Stimulated activated CD8-positive, alpha-beta memory T cell treated with anti-CD3 and anti-CD28 coated beads, Interleukin-7, amount 100 ng/mL, for 24 hours (primary cell): ENCODE results near the gene KLK4.
"Not testable (repeated sequence)": the region's sequence is repeated elsewhere in the genome, so short reads cannot be mapped to it uniquely, and the experiment has no call there.

Source experiments
- DNase-seq: peaks from one replicate; pipeline ENCODE4 v3.0.0-alpha.2; 2020; ENCODE audit warnings: low read depth

Gene KLK4

DNA sequence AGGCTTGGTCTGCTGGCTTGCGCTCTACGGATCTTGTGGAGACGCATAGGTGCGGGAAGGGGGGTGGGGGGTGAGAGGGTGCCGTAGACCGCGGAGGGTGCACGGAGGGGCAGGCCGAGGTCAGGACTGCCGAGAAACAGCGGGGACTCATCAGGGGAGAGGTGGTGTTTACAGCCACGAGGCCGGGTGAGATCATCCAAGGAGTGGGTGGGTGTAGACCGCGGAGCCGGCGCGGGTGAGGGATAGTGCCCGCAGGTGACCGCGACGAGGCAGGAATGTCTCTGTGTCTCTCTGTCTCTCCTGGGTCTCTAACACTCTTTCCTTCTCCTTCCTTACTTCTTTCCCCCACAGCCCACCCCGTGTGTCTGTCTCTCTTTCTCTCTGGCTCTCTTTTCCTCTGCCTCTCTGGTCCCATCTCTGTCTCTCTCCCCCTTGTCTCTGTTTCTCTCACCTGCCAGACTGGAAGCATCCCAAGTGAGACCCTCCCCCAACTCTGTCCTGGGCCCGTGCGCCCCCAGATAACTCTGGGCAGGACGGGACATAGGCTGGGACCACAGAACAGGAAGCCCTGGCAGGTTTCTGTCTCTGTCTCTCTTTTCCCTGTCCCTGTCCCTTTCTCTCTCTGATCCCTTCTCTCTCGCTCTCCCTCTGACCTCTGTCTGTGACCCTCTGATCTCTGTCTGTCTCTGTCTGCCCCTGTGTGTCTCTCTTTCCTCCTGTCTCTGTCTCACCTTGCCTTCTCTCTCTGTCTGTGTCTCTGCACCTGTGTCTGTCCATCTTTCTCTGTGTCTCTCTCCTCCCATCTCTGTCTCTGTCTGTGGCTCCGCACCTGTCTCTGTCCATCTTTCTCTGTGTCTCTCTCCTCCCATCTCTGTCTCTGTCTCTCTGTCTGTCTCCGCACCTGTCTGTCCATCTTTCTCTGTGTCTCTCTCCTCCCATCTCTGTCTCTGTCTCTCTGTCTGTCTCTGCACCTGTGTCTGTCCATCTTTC, 1.8 kb upstream of the KLK4 start:
- no peak for DNase-seq

DNA sequence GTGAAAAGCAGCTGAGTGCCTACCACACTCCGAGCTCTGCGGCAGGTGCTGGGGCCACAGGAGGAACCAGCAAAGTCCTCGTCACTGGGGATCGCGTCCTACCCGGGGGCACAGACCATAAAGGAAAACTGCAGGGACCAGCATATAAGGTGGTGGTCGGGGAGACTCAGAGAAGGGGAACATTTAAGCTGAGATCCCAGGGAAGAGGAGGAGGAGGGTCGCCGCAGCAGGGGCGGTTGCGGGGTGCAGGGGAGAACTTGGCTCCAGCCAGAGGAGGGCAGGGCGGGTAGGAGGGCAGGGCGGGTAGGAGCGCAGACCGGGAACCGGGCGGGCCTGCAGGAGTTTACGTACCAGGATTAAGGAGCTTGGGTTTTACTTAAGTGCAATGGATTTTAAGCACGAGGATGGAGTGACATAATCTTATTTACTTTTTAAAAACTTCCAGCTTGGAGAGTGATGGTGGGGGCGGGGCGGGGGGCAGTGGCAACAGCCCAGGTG, 956 bp upstream of the KLK4 start:
- no peak for DNase-seq

DNA sequence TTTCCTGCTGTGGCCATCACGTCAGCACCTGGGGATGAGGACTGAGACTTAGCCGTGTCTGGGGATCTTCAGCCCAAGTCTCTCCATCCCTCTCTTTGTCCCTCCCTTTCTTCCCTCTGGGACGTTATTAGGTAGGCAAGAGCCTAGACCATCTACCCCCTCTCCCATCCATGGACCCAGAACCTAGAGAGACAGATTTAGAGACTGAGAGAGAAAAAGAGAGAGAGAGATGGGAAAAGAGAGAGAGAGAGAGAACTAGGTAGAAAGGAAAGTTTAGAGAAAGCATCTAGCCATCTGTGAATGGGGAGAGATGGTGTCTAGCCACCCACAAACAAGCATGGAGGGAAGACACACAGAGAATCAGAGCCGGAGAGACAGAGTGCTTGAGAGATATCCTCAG, 473 bp downstream of the KLK4 start:
- no peak for DNase-seq

DNA sequence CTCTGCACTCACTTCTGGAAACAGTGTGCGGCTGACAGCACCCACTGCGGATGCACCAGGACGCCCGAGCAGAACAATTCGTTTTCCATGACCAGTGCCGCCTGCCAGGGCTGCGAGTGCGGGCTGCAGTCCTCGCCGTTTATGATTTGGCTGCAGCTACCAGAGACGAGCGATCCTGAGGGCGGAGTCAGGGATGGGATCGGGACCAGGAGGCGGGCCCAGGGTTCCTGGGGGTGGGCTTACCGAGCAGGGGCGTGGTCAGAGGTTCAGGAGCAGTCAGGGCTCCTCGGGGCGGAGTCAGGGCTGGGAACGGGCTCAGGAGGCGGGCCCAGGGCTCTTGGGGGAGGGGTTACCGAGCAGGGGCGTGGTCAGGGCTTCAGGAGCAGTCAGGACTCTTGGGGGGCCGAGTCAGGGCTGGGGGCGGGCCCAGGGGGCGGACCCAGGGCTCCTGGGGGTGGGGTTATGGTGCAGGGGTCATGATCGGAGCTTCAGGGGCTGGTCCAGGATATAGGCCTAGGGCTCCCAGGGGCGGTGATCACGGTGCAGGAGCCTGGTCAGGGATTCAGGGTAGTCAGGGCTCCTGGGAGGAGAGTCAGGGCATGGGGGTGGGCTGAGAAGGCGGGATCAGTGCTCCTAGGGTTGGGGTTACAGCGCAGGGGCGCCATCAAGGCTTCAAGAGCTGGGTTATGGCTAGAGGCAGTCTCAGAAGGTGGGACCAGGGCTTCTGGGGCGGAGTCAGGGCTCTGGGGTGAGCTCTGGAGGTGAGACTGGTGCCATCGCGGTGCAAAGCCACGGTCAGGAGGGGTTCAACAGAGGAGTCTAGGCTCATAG, 1.7 kb downstream of the KLK4 start:
- DNase-seq = no peak

DNA sequence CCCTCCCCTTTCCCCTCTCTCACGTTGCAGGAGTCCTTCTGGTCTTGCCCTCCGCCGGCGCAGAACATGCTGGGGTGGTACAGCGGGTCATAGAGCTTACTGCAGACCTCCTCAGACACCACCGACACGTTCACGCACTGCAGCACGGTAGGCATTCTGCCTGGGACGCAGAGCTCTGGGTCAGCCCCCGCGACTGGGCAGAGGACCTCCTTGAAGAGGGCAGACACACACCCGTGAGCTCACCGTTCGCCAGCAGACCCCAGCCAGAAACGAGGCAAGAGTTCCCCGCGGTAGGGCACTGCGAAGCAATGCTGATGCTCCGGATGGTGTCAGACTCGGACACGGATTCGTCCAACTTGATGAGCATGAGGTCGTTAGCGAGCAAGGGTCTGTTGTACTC, 2.9 kb downstream of the KLK4 start:
- DNase-seq = no peak

DNA sequence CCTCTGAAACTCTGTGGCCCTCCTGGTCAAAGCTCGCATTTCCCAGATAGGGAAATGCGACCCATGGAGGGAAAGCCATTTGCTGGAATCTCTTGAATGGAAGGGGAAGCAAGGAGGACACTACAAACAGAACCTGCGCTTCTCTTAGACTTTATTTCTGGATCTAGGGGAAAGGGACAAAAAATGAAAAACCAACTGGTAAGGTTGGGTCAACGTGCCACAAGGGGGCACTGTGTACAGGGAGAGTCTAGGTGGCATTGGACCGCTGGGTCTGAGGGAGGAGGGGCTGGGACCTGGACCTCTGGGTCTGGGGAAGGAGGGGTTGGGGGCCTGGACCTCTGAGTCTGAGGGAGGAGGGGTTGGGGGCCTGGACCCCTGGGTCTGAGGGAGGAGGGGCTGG, 5.0 kb downstream of the KLK4 start:
- peak; percentile 17 for DNase-seq

DNA sequence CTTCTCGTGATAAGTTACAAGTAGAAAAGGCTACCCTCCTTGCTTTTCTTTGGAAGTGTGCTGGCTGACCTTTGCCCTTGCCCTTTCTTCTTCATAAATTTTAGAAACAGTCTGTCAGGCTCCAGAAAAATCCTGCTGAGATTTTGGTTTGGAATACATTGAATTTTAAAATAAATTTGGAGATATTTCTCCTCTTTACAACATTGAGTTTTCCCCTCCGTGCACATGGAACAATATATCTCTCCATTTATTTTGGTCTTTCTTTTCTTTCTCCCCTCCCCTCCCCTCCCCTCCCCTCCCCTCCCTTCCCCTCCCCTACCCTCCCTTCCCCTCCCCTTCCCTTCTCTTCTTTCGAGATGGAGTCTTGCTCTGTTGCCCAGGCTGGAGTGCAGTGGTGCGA, 8.6 kb downstream of the KLK4 start:
- DNase-seq = no peak

DNA sequence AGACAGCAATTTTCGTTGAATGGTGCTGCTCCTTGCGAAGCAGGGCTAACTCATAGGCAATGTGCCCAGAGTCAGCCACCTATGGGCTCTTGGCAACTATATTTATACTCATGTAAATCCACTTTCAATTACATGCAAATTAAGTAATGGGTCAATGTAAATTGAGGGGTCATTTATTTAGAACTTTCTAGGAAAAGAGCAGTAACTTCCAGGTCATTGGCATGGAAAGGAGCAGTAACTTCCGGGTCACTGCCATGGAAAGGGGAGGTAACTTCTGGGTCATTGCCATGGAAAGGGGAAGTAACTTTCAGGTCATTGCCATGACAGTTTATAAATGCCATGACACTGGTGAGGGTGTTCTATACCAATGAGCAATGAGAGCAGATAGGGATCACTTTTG, 11.6 kb downstream of the KLK4 start:
- DNase-seq = no peak

DNA sequence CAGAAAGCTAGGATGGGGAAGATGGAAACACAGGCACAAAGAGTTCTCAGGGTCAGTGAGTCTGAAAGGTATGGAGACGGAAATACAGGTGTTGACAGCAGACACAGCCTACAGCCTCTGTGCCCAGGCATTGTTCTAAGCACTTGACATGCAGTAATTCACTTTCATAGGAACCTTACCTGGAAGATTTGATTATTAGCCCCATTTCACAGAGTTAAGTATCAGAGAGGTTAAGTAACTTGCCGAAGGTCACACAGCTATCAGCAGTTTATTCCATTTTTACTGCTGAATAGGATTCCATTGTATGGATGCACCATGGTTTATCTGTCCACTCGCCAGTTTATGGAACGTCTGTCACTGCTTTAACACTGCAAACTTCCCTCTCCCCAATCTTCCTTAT, 13.2 kb downstream of the KLK4 start:
- DNase-seq = no peak

DNA sequence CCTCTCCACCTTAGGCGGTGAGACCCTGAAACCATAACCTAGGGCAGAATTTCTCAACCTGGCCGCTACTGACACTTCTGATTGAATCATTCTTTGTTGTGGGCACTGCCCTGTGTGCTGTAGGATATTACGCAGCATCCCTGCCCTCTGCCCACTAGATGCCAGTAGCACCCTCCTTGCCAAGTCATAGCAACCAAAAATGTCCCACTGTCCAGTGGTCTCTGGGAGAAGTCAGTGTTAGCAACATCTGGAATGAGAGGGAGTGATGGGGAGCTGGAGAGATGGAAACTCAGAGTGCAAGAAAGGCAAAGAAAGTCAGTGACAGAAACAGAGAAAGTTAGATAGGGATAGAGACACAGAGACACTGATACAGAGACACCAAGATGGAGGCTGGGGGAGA, 13.6 kb downstream of the KLK4 start:
- DNase-seq = no peak

DNA sequence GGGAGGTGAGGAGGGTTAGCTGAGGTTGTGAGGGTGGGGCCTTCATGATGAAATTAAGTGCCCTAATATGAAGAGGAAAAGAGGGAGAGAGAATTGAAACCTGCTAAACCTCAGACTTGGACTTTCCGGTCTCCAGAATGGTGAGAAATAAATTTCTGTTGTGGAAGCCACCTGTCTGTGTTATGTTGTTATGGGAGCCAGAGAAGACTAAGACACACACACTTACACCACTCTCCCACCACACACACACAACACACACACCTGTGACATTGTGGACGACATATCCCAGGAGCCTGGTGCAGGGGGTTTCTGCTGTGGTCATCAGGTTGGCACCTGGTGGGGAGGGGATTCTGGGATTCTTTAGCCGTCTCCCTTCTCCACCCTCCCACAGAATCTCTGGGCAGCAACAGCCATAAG, 14.0 kb downstream of the KLK4 start:
- DNase-seq = no peak

DNA sequence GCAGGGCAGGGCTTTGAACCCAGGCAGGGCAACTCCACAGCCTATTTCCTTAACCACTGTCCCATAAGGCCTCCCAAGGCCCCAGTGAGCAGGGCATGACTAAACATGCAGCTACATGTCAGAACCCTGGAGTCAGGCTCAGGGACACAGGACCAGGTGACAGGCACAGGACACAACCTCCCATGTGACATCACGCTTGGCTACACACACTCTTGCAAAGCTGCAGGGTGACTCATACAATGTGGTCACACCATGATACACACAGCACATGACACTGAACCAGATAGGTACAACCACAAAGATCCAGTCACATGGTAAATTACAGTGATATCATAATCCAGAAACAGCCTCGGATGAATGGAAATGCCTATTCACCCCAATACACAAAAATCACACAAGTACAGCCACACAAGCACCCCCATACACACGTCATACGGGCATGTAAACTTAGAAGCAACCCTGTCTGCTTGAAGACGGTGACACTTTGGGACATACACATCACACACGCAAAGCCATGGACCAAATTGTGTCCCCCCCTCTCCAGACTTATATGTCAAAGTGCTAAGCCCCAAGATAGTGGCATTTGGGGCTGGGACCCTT, 14.5 kb downstream of the KLK4 start:
- DNase-seq = no peak

DNA sequence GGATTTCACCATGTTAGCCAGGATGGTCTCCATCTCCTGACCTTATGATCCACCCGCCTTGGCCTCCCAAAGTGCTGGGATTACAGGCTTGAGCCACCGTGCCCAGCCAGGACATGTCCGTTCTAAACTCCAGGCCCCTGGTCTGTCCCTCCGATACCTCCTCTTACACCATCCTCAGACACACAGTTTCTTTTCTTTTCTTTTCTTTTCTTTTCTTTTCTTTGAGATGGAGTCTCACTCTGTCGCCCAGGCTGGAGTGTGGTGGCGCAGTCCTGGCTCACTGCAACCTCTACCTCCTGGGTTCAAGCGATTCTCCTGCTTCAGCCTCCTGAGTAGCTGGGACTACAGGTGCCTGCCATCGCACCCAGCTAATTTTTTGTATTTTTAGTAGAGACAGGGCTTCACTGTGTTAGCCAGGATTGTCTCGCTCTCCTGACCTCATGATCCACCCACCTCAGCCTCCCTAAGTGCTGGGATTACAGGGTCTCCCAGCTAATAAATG, 15.1 kb downstream of the KLK4 start:
- not testable (repeated sequence) for DNase-seq

DNA sequence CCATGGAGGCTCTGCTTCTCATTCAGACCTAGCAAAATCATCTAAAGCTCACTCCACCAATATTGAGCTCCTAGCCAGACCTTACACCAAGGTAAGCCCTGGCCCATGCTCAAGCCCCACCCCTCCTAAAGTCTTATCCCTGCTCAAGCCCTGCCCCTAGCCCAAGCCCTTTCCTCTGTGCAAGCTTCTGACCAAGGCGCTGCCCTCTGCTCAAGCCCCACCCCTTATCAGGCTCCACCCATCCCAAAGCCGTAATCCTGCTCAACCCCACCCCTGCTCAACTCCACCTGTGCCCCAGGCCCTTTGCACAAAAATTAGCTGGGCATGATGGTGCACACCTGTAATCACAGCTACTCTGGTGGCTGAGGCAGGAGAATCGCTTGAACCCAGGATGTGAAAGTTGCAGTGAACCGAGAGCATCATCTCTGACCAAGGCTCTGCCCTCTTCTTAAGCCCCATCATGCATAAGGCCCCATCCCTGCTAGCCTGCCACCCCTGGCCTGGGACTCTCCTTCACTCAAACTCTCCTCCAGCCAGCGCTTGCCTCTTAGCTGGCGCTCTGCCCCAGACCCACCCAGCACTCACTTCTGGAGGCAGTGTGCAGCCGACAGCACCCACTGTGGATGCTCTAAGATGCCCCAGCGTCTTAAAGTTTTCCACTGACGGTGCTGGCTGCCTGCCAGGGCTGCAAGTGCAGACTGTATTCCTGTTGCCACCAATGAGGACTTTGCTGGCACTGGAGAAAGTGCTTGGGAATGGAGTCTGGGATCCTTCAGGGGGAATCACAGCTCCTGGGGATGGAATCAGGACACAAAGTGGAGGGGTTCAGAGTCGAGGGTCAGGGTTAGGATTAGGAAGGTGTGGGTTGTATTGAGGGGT, 16.5 kb downstream of the KLK4 start:
- DNase-seq = no peak

DNA sequence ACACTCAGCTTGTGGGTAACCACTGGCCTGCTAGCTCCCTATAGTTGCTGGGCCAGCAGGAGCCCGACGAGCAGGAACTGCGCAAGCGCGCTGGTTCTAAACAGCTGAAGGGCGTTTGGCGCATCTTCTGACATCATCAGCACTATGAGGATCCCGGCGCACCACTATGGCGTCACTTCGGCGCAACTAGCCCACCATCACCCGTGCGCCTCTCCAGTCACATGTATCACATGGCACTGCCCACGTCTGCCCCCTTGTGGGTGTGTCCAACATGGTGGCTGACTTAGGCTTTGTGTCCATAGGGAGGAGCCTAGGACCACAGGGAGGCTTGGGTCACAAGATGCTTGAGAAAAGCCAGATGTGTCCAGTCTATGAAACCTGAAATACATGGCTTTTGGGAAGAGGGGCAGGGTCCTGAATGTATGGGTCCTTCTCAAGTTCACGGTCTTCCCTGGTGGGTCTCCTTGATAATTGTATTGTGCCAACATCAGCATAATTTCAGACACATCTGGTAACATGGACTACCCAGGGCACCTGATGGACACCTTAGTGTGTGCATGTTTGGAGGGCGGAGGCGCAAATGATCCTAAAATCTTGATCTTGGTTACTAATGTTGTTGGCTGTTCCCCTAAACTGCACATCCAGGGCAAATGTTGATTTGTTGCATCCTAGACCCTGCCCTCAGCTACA, 18.0 kb downstream of the KLK4 start:
- DNase-seq = no peak

DNA sequence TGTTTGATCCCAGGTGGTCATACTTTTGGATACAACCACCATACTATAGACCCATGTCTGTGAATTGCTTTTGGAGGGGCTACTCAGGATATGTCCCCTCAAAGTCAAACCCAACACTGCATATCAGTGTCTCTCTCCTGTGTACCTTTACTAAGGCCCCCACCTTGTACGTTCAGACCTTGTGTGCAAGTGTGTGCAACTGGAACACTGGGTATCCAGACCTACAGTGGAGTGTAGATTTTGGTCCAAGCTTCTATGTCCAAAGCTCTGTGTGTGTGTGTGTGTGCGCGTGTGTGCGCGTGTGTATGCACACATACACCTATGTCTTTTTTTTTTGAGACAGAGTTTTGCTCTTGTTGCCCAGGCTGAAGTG, 20.0 kb downstream of the KLK4 start:
- DNase-seq = no peak

DNA sequence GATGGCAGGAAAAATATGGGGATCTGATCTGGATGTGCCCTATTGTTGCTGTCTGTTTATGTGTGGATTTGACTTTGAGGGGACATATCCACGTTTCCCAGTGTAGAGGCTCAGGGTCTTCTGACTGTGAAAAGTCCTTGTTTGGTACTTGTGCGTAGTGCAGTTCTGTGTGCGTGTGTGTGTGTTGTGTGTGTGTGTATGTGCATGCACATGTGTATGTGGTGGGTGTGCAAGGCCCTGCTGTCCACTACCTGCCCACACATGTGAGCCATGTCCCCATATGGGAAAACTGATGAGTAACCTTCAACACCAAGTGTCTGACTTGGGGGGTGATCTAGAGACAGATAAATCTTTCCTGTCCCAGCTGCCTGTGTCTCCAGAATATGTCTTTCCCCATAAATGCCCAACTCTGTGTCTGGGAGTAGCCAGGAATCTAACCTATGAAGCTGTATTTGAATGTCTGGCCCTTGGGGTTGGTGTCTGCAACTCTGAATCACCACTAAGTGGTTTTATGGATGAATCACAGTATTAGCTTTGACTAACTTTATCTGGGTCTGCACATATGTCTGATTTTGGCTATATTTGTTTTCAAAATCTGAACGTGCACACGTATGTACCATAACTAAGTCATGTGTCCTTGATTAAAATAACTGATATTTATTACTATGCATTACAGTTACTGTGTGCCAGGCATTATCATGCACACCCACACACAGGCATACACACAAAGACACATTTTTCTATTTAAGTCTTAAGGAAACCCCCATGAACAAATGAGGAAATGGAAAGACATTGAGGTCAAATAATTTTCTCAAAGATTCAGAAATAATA, 20.6 kb downstream of the KLK4 start:
- DNase-seq = no peak

DNA sequence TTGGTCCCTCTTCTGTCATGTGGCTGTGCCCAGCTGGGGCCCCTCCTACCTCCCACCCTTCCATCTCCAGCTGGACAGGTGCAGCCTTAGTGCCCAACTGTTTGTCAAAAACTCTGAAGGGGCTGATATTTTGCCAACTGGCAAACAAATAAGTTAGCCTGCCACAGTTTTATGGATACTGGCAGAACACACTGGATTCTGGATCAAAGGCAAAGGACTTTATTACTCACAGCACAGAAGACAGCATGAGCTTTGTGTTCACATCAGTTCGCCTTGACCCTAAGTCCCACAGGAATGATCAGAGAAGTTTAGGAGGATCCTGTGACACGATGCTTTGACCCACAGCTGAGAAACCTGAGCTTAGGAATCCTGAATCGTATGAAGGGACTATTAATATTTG, 21.6 kb downstream of the KLK4 start:
- DNase-seq = no peak

DNA sequence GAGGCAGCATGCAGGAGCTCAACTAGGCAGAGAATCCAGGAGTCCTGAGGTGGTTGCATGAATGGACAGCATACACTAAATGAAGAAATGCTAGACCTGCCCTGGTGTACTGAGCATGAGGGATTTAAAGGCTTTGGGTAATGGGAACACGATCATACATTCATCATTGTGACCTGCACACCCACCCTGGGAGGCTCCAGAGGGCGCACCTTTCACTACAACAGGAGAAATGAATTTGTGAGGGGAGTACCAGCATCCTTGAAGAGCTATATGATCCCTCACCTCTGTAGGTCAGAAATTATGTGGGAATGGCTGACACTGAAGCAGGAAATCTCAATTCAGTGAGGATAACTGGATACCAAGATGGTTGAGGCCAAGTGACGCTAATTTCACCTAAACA, 29.0 kb downstream of the KLK4 start:
- DNase-seq = no peak

DNA sequence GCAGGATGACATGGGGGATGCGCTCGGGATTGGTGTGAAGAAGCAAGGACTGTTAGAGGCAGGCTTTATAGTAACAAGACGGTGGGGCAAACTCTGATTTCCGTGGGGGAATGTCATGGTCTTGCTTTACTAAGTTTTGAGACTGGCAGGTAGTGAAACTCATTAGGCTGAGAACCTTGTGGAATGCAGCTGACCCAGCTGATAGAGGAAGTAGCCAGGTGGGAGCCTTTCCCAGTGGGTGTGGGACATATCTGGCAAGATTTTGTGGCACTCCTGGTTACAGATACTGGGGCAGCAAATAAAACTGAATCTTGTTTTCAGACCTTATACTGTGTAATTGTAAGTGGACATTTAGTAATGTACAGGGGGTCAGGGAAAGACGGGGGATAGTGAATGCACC, 31.0 kb downstream of the KLK4 start:
- no peak for DNase-seq
